HEK293T (cell line): Measurements from ENCODE around the gene KIZ.

ENCODE experiments used
- CTCF ChIA-PET: fragments of 350-600 bp; formaldehyde crosslinking; extraction: SDS; loops from one replicate; lab custom pipeline; 2021; ENCODE audit warnings: antibody characterized with exemption, inconsistent platforms; lab: Yijun Ruan, JAX
- POLR2A ChIA-PET: fragments of 350-600 bp; formaldehyde crosslinking; extraction: SDS; loops from one replicate; lab custom pipeline; 2020; ENCODE audit warnings: antibody characterized with exemption, inconsistent platforms; lab: Yijun Ruan, JAX
- DNase-seq: peaks from one replicate; pipeline ENCODE4 v3.0.0; 2012; ENCODE audit warnings: mixed read lengths; ENCODE audit errors: extremely low spot score
- ARNT ChIP-seq: fragments of 450-650 bp; IDR thresholded peaks from 2 replicates; pipeline ENCODE4 v1.6.1; 2017; ENCODE audit warnings: mild to moderate bottlenecking
- BHLHE40 ChIP-seq: fragments of 450-650 bp; IDR thresholded peaks from 2 replicates; pipeline ENCODE4 v1.6.1; 2016; ENCODE audit warnings: mild to moderate bottlenecking, moderate library complexity, borderline replicate concordance
- CTBP1 ChIP-seq: fragments of 450-650 bp; IDR thresholded peaks from 2 replicates; pipeline ENCODE4 v1.6.1; 2016; ENCODE audit warnings: borderline replicate concordance
- ELF4 ChIP-seq: fragments of 450-650 bp; IDR thresholded peaks from 2 replicates; pipeline ENCODE4 v1.6.1; 2017; ENCODE audit warnings: antibody characterized with exemption
- FOXA1 ChIP-seq: fragments of 450-650 bp; IDR thresholded peaks from 2 replicates; pipeline ENCODE4 v1.6.1; 2016; ENCODE audit warnings: mild to moderate bottlenecking
- FOXK2 ChIP-seq: fragments of 450-650 bp; IDR thresholded peaks from 2 replicates; pipeline ENCODE4 v1.6.1; 2016; ENCODE audit warnings: mild to moderate bottlenecking
- FOXM1 ChIP-seq: fragments of 450-650 bp; IDR thresholded peaks from 2 replicates; pipeline ENCODE4 v1.6.1; 2017; ENCODE audit warnings: mild to moderate bottlenecking, borderline replicate concordance
- HDGF ChIP-seq: fragments of 450-650 bp; IDR thresholded peaks from 2 replicates; pipeline ENCODE4 v1.6.1; 2017; ENCODE audit warnings: antibody characterized with exemption, borderline replicate concordance
- L3MBTL2 ChIP-seq: fragments of 450-650 bp; conservative IDR thresholded peaks from 2 replicates; pipeline ENCODE4 v1.6.1; 2016; ENCODE audit warnings: mild to moderate bottlenecking
- LEF1 ChIP-seq: fragments of 450-650 bp; IDR thresholded peaks from 2 replicates; pipeline ENCODE4 v1.6.1; 2017; ENCODE audit warnings: mild to moderate bottlenecking, borderline replicate concordance
- NFRKB ChIP-seq: fragments of 450-650 bp; IDR thresholded peaks from 2 replicates; pipeline ENCODE4 v1.6.1; 2016; ENCODE audit warnings: mild to moderate bottlenecking, moderate library complexity
- PKNOX1 ChIP-seq: fragments of 450-650 bp; IDR thresholded peaks from 2 replicates; pipeline ENCODE4 v1.6.1; 2016
- SP1 ChIP-seq: fragments of 450-650 bp; IDR thresholded peaks from 2 replicates; pipeline ENCODE4 v1.6.1; 2017
- SUZ12 ChIP-seq: fragments of 450-650 bp; IDR thresholded peaks from 2 replicates; pipeline ENCODE4 v1.6.1; 2016; ENCODE audit warnings: mild to moderate bottlenecking
- TARDBP ChIP-seq: fragments of 450-650 bp; IDR thresholded peaks from 2 replicates; pipeline ENCODE4 v1.6.1; 2016
- ZNF384 ChIP-seq: fragments of 450-650 bp; IDR thresholded peaks from 2 replicates; pipeline ENCODE4 v1.6.1; 2016

KIZ gene

GRCh38 chr20:21266191-21266536 is 140.3 kb downstream of the KIZ start:
- no peak for DNase-seq
- TF ChIP-seq SP1 (no peak), SUZ12 (no peak)
- ChIA-PET POLR2A (no interaction called here), CTCF (no interaction called here)

- DNase-seq = no peak
- no peak for TF ChIP-seq ARNT
- TF ChIP-seq LEF1 = no peak
- TF ChIP-seq FOXK2 = no peak
- TF ChIP-seq TARDBP = no peak
- CTCF ChIA-PET = no interaction called here
- POLR2A ChIA-PET = no interaction called here
Measured at GRCh38 chr20:21269772-21270171, 143.9 kb downstream of the KIZ start.

- DNase-seq = no peak
- POLR2A ChIA-PET = no interaction called here
- TF ChIP-seq LEF1 (no peak), FOXA1 (no peak), ELF4 (no peak), FOXK2 (no peak), SUZ12 (no peak)
- CTCF ChIA-PET = no interaction called here
Measured at GRCh38 chr20:21270806-21271205, 144.9 kb downstream of the KIZ start.

- no peak for TF ChIP-seq CTBP1
- TF ChIP-seq LEF1 = no peak
- TF ChIP-seq BHLHE40 = no peak
- DNase-seq = no peak
- ChIA-PET CTCF (interaction anchor here (0.6 kb wide), 1 partner anchor 203 kb away, joined by 3 read pairs; no protein-coding TSS in a partner anchor), POLR2A (no interaction called here)
Measured at GRCh38 chr20:21272279-21272678, 146.4 kb downstream of the KIZ start.

GRCh38 chr20:21272679-21273078 is 146.8 kb downstream of the KIZ start:
- CTCF ChIA-PET = interaction anchor here (0.6 kb wide), 1 partner anchor 202 kb away, joined by 3 read pairs; no protein-coding TSS in a partner anchor
- DNase-seq = no peak
- POLR2A ChIA-PET = no interaction called here
- TF ChIP-seq L3MBTL2 (no peak), ELF4 (no peak), TARDBP (no peak), HDGF (no peak), NFRKB (no peak), SUZ12 (no peak), CTBP1 (no peak), FOXA1 (no peak), FOXK2 (no peak), SP1 (no peak), PKNOX1 (no peak)

- ChIA-PET POLR2A (no interaction called here), CTCF (no interaction called here)
- no peak for TF ChIP-seq NFRKB
- no peak for TF ChIP-seq HDGF
- no peak for TF ChIP-seq ARNT
- TF ChIP-seq L3MBTL2 = no peak
- no peak for TF ChIP-seq CTBP1
- no peak for TF ChIP-seq FOXM1
- TF ChIP-seq SP1 = no peak
- no peak for TF ChIP-seq FOXA1
- TF ChIP-seq LEF1 = no peak
- no peak for TF ChIP-seq SUZ12
- TF ChIP-seq TARDBP = no peak
- no peak for TF ChIP-seq ELF4
- TF ChIP-seq PKNOX1 = no peak
- no peak for TF ChIP-seq BHLHE40
- TF ChIP-seq ZNF384 = no peak
- no peak for TF ChIP-seq FOXK2
- no peak for DNase-seq
Measured at GRCh38 chr20:21273755-21274386, 148.0 kb downstream of the KIZ start.

- no peak for DNase-seq
- CTCF ChIA-PET = no interaction called here
- POLR2A ChIA-PET = no interaction called here
- TF ChIP-seq PKNOX1 (no peak), FOXA1 (no peak), SP1 (no peak), NFRKB (no peak), HDGF (no peak), L3MBTL2 (no peak), ARNT (no peak), CTBP1 (no peak), ZNF384 (no peak), SUZ12 (no peak), BHLHE40 (no peak)
Measured at GRCh38 chr20:21278829-21279228, 152.9 kb downstream of the KIZ start.
